ENCODE results near the gene CACNA1C. TPM values are rescaled to one million over a fixed set of nuclear protein-coding genes. Genes with fewer than 3 reads are reported as not detected.

CACNA1C gene
- total RNA-seq, 1 experiment from 2014 or later, result 1.1 TPM

DNA sequence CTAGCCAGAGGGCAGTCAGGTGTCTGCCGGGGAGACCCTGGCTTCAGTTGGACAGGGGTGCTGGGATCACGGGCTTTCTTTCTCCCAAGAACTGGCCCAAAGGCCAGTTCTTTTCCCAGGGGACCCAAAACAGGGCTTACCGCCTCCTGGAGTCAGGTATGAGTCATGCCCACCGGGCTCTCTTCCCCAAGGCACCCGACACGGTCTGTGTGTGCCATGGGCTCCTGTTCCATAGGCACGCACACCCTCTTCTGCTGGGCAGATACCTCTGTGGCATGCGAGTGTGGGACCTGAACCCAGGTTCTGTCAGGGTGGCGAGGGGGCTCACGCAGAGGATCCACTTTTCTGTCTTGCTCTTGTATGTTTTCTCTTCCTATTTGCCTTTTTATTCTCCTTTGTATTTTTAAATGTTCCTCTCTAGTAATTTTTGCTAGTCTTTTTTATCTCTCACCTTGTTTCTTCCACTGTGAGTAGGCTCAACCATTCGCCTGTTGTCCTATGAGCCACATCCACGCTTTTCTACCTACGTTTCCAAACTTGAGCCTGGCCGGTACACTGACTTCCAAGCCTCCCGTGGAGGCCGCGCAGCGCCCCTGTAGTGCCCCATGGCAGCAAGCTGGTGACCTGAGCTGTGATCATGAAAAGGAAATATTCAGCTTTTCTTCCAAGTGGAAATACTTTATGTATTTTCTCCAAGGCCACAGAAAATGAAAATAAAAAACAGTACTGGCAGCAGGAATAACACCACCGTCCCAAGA, 362.2 kb downstream of the CACNA1C start:
- no peak overlapping the region for H3K9ac ChIP-seq (ENCODE audit: extremely low read depth, insufficient read length, low read length)
- Mint-ChIP-seq H3K27ac (peak overlapping the region in 2 of 3 experiments; percentile 13 to 76; a peak in 2 of 7 replicates), H3K36me3 (ENCODE audit: insufficient read depth in 1 of 3, low read depth in 3 of 3) (no peaks in the 10 kb centered on the region), H3K4me1 (peaks cover 50 to 65% of the 10 kb centered on the region in 2 experiments), H3K27me3 (ENCODE audit: low read depth) (peaks cover 1% of the 10 kb centered on the region), H3K9me3 (no peaks in the 10 kb centered on the region; a peak in 1 of 5 replicates), H3K4me3 (no peak overlapping the region)
- no peaks in the 10 kb centered on the region for H4K20me1 ChIP-seq (ENCODE audit: control insufficient read depth, insufficient read depth, insufficient read length)
- H3K23ac ChIP-seq (ENCODE audit: insufficient read length, low read depth, low read length), result no peak overlapping the region
- H4K91ac ChIP-seq (ENCODE audit: insufficient read length, low read depth, low read length), result no peak overlapping the region
- no peak overlapping the region for H2BK12ac ChIP-seq (ENCODE audit: insufficient read length, low read depth, low read length)
- no peak for DNase-seq
- no peaks in the 10 kb centered on the region for H3K27me3 ChIP-seq (ENCODE audit: insufficient read depth, low read length)
- H2BK5ac ChIP-seq (ENCODE audit: insufficient read length, low read length), result no peak overlapping the region
- H2BK20ac ChIP-seq (ENCODE audit: low read depth, low read length, poor library complexity, severe bottlenecking), result no peak overlapping the region
- peaks cover 18% of the 10 kb centered on the region; the same call in 1 of the 2 replicates for H3K4me1 ChIP-seq (ENCODE audit: insufficient read depth, low read length)
- no peak overlapping the region for H3K56ac ChIP-seq (ENCODE audit: insufficient read length, low read depth, low read length)
- H4K8ac ChIP-seq (replicated peaks; ENCODE audit: insufficient read length, low read depth, low read length), result no peak overlapping the region
- no peak overlapping the region for H3K18ac ChIP-seq (ENCODE audit: insufficient read length, low read depth, low read length)
- H3K14ac ChIP-seq (ENCODE audit: insufficient read depth, low read length), result no peak overlapping the region
- no peaks in the 10 kb centered on the region for H3K23me2 ChIP-seq (ENCODE audit: insufficient read length, low read depth, low read length, poor library complexity, severe bottlenecking)
- no peak overlapping the region for H2BK120ac ChIP-seq (ENCODE audit: low read depth, low read length, poor library complexity, severe bottlenecking)
- H3K9me3 ChIP-seq (ENCODE audit: control insufficient read depth, low read depth, low read length), result no peaks in the 10 kb centered on the region
- H3K79me2 ChIP-seq (ENCODE audit: insufficient read depth, low read length), result no peaks in the 10 kb centered on the region
- no peak overlapping the region for H3K27ac ChIP-seq (ENCODE audit: insufficient read length, low read depth, low read length)
- H3K4me2 ChIP-seq (ENCODE audit: insufficient read depth, insufficient read length, low read length), result no peak overlapping the region
- H2AFZ ChIP-seq (ENCODE audit: low read length), result no peak overlapping the region
- no peaks in the 10 kb centered on the region for H3K79me1 ChIP-seq (ENCODE audit: insufficient read depth, low read depth, low read length, poor library complexity, severe bottlenecking)
- H4K5ac ChIP-seq (ENCODE audit: insufficient read length, low read depth, low read length), result no peak overlapping the region
- H2AK5ac ChIP-seq (ENCODE audit: insufficient read length, low read length), result no peak overlapping the region
- no peak overlapping the region for H3T11ph ChIP-seq (ENCODE audit: low read length)
- WGBS (ENCODE audit: extremely low coverage, insufficient read length, low lambda C conversion rate), result no CpG with 5 or more reads among the region's 19 CpGs
- H3K4ac ChIP-seq (ENCODE audit: low read depth, low read length), result no peak overlapping the region
- no peak overlapping the region for H2BK15ac ChIP-seq (ENCODE audit: low read depth, low read length)
- TF ChIP-seq, protein P1, sequence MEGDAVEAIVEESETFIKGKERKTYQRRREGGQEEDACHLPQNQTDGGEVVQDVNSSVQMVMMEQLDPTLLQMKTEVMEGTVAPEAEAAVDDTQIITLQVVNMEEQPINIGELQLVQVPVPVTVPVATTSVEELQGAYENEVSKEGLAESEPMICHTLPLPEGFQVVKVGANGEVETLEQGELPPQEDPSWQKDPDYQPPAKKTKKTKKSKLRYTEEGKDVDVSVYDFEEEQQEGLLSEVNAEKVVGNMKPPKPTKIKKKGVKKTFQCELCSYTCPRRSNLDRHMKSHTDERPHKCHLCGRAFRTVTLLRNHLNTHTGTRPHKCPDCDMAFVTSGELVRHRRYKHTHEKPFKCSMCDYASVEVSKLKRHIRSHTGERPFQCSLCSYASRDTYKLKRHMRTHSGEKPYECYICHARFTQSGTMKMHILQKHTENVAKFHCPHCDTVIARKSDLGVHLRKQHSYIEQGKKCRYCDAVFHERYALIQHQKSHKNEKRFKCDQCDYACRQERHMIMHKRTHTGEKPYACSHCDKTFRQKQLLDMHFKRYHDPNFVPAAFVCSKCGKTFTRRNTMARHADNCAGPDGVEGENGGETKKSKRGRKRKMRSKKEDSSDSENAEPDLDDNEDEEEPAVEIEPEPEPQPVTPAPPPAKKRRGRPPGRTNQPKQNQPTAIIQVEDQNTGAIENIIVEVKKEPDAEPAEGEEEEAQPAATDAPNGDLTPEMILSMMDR (conservative IDR thresholded peaks at IDR 0.05), result peak; percentile 38; the same call in 2 of the 3 replicates

Data from H9 (cell line).